GM10248 (cell line): ENCODE data around the gene ZNF500.

Source experiments
- CTCF ChIA-PET: fragments of 300-600 bp; sonication (Branson Sonifier 250); formaldehyde crosslinking; extraction: SDS; loops from one replicate; lab custom pipeline; 2021; ENCODE audit warnings: antibody characterized with exemption; lab: Yijun Ruan, JAX
- POLR2A ChIA-PET: fragments of 350-650 bp; sonication (Branson Sonifier 250); formaldehyde crosslinking; extraction: SDS; loops from one replicate; lab custom pipeline; 2020; ENCODE audit warnings: antibody characterized with exemption; lab: Yijun Ruan, JAX
- DNase-seq: peaks from one replicate; pipeline ENCODE4 v3.0.0; 2012; ENCODE audit errors: extremely low spot score
- TF ChIP-seq, protein P1 (sequence below): IDR thresholded peaks from 2 replicates; pipeline ENCODE4 v1.5.1; 2012; ENCODE audit warnings: mild to moderate bottlenecking, low read depth; ENCODE audit errors: extremely low read depth, missing control alignments, control extremely low read depth

Gene ZNF500

DNA sequence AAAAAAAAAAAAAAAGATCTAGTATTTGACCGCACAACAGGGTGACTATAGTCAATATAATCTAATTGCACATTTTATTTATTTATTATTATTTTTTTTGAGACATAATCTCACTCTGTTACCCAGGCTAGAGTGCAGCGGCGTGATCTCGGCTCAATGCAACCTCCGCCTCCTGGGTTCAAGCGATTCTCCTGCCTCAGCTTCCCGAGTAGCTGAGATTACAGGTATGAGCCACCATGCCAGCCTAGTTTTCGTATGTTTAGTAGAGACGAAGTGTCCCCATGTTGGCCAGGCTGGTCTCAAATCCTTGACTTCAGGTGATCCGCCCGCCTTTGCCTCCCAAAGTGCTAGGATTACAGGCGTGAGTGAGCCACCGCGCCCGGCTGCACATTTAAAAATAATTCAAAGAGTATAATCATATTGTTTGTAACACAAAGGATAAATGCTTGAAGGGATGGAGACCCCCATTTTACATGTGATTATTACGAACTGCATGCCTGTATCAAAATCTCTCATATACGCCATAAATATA, 33.7 kb downstream of the ZNF500 start:
- CTCF ChIA-PET = interaction anchor here (2.0 kb wide), 1 partner anchor 24 kb away, joined by 5 read pairs; no protein-coding TSS in a partner anchor
- no peak for DNase-seq
- TF ChIP-seq, protein P1, sequence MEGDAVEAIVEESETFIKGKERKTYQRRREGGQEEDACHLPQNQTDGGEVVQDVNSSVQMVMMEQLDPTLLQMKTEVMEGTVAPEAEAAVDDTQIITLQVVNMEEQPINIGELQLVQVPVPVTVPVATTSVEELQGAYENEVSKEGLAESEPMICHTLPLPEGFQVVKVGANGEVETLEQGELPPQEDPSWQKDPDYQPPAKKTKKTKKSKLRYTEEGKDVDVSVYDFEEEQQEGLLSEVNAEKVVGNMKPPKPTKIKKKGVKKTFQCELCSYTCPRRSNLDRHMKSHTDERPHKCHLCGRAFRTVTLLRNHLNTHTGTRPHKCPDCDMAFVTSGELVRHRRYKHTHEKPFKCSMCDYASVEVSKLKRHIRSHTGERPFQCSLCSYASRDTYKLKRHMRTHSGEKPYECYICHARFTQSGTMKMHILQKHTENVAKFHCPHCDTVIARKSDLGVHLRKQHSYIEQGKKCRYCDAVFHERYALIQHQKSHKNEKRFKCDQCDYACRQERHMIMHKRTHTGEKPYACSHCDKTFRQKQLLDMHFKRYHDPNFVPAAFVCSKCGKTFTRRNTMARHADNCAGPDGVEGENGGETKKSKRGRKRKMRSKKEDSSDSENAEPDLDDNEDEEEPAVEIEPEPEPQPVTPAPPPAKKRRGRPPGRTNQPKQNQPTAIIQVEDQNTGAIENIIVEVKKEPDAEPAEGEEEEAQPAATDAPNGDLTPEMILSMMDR = no peak
- POLR2A ChIA-PET = interaction anchor here (1.4 kb wide), 1 partner anchor 7 kb away, joined by 8 read pairs; no protein-coding TSS in a partner anchor

- DNase-seq = no peak
- TF ChIP-seq, protein P1 = no peak
- ChIA-PET POLR2A (no interaction called here), CTCF (interaction anchor here (1.2 kb wide), 1 partner anchor 14 kb away, joined by 3 read pairs; no protein-coding TSS in a partner anchor)
Observed at GRCh38 chr16:4729876-4730275, 37.1 kb downstream of the ZNF500 start.

- ChIA-PET CTCF (no interaction called here), POLR2A (no interaction called here)
- TF ChIP-seq, protein P1 = no peak
- DNase-seq = no peak
Observed at GRCh38 chr16:4728676-4729075, 38.3 kb downstream of the ZNF500 start.

- ChIA-PET POLR2A (interaction anchor here (2.0 kb wide), 1 partner anchor 8 kb away, joined by 8 read pairs; the partner anchor contains the start of genes ANKS3 and DNAAF8), CTCF (interaction anchor here (1.4 kb wide), 1 partner anchor 20 kb away, joined by 3 read pairs; no protein-coding TSS in a partner anchor)
- no peak for DNase-seq
- TF ChIP-seq, protein P1 = no peak
Observed at GRCh38 chr16:4726616-4727015, 40.3 kb downstream of the ZNF500 start.

GRCh38 chr16:4724661-4725270, 42.2 kb downstream of the ZNF500 start:
- ChIA-PET POLR2A (interaction anchor here (2.0 kb wide), 1 partner anchor 9 kb away, joined by 8 read pairs; the partner anchor contains the start of genes ANKS3 and DNAAF8), CTCF (interaction anchor here (1.1 to 1.3 kb wide), 4 partner anchors 10 to 64 kb away, joined by 3 to 8 read pairs (median 3); partner anchors contain the start of genes ANKS3, DNAAF8 and SEPTIN12)
- TF ChIP-seq, protein P1 = no peak
- DNase-seq = no peak

DNA sequence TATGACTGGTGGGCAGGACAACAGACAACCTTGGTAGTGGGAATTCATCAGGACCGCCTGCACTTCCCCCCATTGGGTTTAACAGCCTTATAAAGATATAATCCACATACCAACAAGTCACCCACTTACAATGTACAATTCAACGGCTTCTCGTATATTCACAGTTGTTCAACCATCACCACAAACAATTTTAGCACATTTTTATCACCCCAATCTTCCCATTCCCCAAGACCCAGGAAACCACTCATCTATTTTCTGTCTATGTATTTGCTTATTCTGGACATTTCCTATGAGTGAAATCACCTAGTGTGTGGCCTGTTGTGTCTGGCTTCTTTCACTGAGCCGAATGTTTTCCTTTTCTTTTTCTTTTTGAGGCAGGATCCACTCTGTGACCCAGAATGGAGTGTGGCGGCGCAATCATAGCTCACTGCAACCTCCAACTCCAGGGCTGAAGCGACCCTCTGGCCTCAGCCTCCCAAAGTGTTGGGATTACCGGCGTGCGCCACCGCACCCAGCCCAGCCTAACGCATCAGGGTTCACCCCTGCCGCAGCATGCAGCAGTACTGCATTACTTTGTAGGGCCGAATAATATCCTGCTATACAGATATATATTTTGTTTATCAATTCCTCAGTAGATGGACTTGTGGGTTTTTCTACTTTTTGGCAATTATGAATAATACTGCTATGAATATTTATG, 43.7 kb downstream of the ZNF500 start:
- ChIA-PET POLR2A (interaction anchor here (0.6 to 1.0 kb wide), 2 partner anchors 11 to 12 kb away, joined by 3 to 9 read pairs; partner anchors contain the start of genes ANKS3 and DNAAF8), CTCF (interaction anchor here (1.2 kb wide), 1 partner anchor 65 kb away, joined by 3 read pairs; the partner anchor contains the start of gene SEPTIN12)
- DNase-seq = no peak
- TF ChIP-seq, protein P1 = no peak
